Endothelial cell of umbilical vein (primary cell): ENCODE measurements around the gene KLHL18. TPM values are rescaled to one million over a fixed set of nuclear protein-coding genes. Genes with fewer than 3 reads are reported as not detected.

Source experiments
- BruUV-seq: library from RNA; stranded (reverse); fragments of 400-500 nt; replicated peaks from 2 replicates; lab custom pipeline; 2021; lab: Mats Ljungman, UMichigan
- CTCF ChIA-PET: fragments of 300-600, 350-600 bp; sonication (Branson Sonifier 250); formaldehyde crosslinking; loops from one replicate; lab custom pipeline; 2021; ENCODE audit warnings: antibody characterized with exemption, inconsistent platforms; lab: Charles Lee
- POLR2A ChIA-PET: fragments of 300-600, 350-600 bp; sonication (Branson Sonifier 250); formaldehyde crosslinking; loops from one replicate; lab custom pipeline; 2021; ENCODE audit warnings: antibody characterized with exemption, inconsistent platforms; lab: Charles Lee
- DNase-seq: peaks from one replicate; pipeline ENCODE4 v3.0.0-alpha.2; 2011; ENCODE audit warnings: low read depth, low spot score
- FAIRE-seq: peaks from 2 replicates; lab custom pipeline; 2011; peaks lifted over from hg19 to GRCh38; lab: Jason Lieb, UNC
- H2AFZ ChIP-seq: 2 replicates; pipeline ENCODE4 v1.6.0; 2012; ENCODE audit warnings: low read depth, low read length, control low read depth, inconsistent platforms
- H3K27ac ChIP-seq: 2 replicates; pipeline ENCODE4 v1.5.1; 2011; ENCODE audit warnings: low read depth, mild to moderate bottlenecking, control low read depth, low read length, moderate library complexity; ENCODE audit not compliant: insufficient read depth
- H3K27me3 ChIP-seq, 2 experiments: 2 replicates each; pipeline versions ENCODE4 v1.6.0 to v1.6.1; 2011; ENCODE audit warnings: low read length in 2 of 2, mixed read lengths in 1 of 2; ENCODE audit not compliant: control insufficient read depth in 2 of 2, insufficient read depth in 2 of 2
- H3K36me3 ChIP-seq, 2 experiments: 2 replicates in 1 of 2; 3 replicates in 1 of 2; pipeline ENCODE4 v1.5.1; 2011; ENCODE audit warnings: low read length in 2 of 2, mild to moderate bottlenecking in 1 of 2, moderate library complexity in 1 of 2; ENCODE audit not compliant: control insufficient read depth in 2 of 2, insufficient read depth in 2 of 2; ENCODE audit errors: extremely low read depth in 1 of 2
- H3K4me1 ChIP-seq: 3 replicates; pipeline ENCODE4 v1.5.1; 2011; ENCODE audit warnings: mild to moderate bottlenecking, low read length; ENCODE audit not compliant: control insufficient read depth, insufficient read depth; ENCODE audit errors: extremely low read depth
- H3K4me2 ChIP-seq: 2 replicates; pipeline ENCODE4 v1.6.1; 2011; ENCODE audit warnings: low read length, control low read depth, mixed read lengths; ENCODE audit not compliant: insufficient read depth
- H3K4me3 ChIP-seq, 3 experiments: fragments of 200-600 bp in 1 of 3; sonication (generic), shearing (Covaris generic) in 1 of 3; replicated peaks in 1 of 3; 2 replicates each; pipeline ENCODE4 v1.5.1; 2011 to 2016; ENCODE audit warnings: control low read depth in 3 of 3, low read length in 3 of 3, mild to moderate bottlenecking in 2 of 3, inconsistent platforms in 1 of 3, low read depth in 1 of 3, moderate library complexity in 1 of 3; ENCODE audit not compliant: insufficient read depth in 1 of 3
- H3K79me2 ChIP-seq: 2 replicates; pipeline ENCODE4 v1.6.0; 2012; ENCODE audit warnings: low read length, inconsistent platforms; ENCODE audit not compliant: control insufficient read depth, insufficient read depth
- H3K9ac ChIP-seq: replicated peaks from 2 replicates; pipeline ENCODE3; 2011; ENCODE audit warnings: low read length, control low read depth; ENCODE audit not compliant: insufficient read depth; ENCODE audit errors: extremely low read depth
- H3K9me1 ChIP-seq: replicated peaks from 3 replicates; pipeline ENCODE4 v1.6.0; 2011; ENCODE audit warnings: mild to moderate bottlenecking, low read length; ENCODE audit not compliant: control insufficient read depth, insufficient read depth; ENCODE audit errors: extremely low read depth
- H3K9me3 ChIP-seq: replicated peaks from 2 replicates; pipeline ENCODE4 v1.5.1; 2012; ENCODE audit warnings: low read length, inconsistent platforms; ENCODE audit not compliant: control insufficient read depth, insufficient read depth
- H4K20me1 ChIP-seq: replicated peaks from 2 replicates; pipeline ENCODE3; 2011; ENCODE audit warnings: mild to moderate bottlenecking, low read length; ENCODE audit not compliant: control insufficient read depth, insufficient read depth; ENCODE audit errors: extremely low read depth
- EZH2 ChIP-seq: IDR thresholded peaks from 2 replicates; pipeline ENCODE4 v1.6.1; 2012; ENCODE audit warnings: borderline replicate concordance, low read depth, mild to moderate bottlenecking, moderate library complexity, low read length, inconsistent platforms; ENCODE audit not compliant: severe bottlenecking
- FOS ChIP-seq: IDR thresholded peaks from 2 replicates; pipeline ENCODE4 v1.6.1; 2011; ENCODE audit warnings: mild to moderate bottlenecking, low read length, moderate library complexity, borderline replicate concordance; ENCODE audit not compliant: insufficient read depth
- GATA2 ChIP-seq: IDR thresholded peaks from 2 replicates; pipeline ENCODE4 v1.7.0; 2011; ENCODE audit warnings: low read depth, mild to moderate bottlenecking, moderate library complexity, mixed read lengths, low read length; ENCODE audit not compliant: insufficient read length, insufficient read depth
- JUN ChIP-seq: IDR thresholded peaks from 2 replicates; pipeline ENCODE4 v1.6.1; 2011; ENCODE audit warnings: borderline replicate concordance, low read depth; ENCODE audit not compliant: insufficient read length, insufficient read depth
- MYC ChIP-seq: IDR thresholded peaks from one replicate; pipeline ENCODE4 v1.6.1; 2011; ENCODE audit warnings: mild to moderate bottlenecking, low read depth, low read length
- POLR2A ChIP-seq: IDR thresholded peaks from 2 replicates; pipeline ENCODE4 v1.6.1; 2012; ENCODE audit warnings: low read depth, mild to moderate bottlenecking, control low read depth, low read length
- POLR2AphosphoS5 ChIP-seq: IDR thresholded peaks from 2 replicates; pipeline ENCODE4 v1.6.1; 2012; ENCODE audit warnings: low read depth, mild to moderate bottlenecking, control low read depth, low read length, moderate library complexity; ENCODE audit not compliant: insufficient read depth
- dilution Hi-C: fragments of 300-500 bp; cut with MboI; formaldehyde crosslinking; loops from one replicate; pipeline ENCODE4 v1.15.0; 2019; ENCODE audit warnings: low sequenced_read_pairs; ENCODE audit not compliant: extremely low pct_ligation_motif_present
- intact Hi-C: fragments of 100-400 bp; cut with micrococcal nuclease; formaldehyde crosslinking; loops from one replicate; pipeline ENCODE4 v1.10.0; 2022
- polyA plus RNA-seq, 4 experiments: library from polyadenylated mRNA; depleted of rRNA in 3 of 4; stranded (reverse) in 3 of 4; unstranded in 1 of 4; fragments of >200 nt; gene quantifications; 2 replicates each; pipeline versions ENCODE4 v1.2.1 to v1.2.3, GENCODE V29; 2011 to 2012; ENCODE audit warnings: missing spikeins in 1 of 4
- total RNA-seq: library from RNA; stranded (reverse); gene quantifications from 2 replicates; pipeline ENCODE4 v1.2.3, GENCODE V29; 2021
- TF ChIP-seq, protein P1 (sequence below): IDR thresholded peaks from 2 replicates; pipeline ENCODE4 v1.6.1; 2011; ENCODE audit not compliant: insufficient read depth, insufficient read length
- TF ChIP-seq, protein P2 (sequence below), 2 donors: IDR thresholded peaks; 1 replicate in 1 of 2; 2 replicates in 1 of 2; pipeline ENCODE4 v1.5.1; 2011; ENCODE audit warnings: low read length in 2 of 2, mild to moderate bottlenecking in 2 of 2, moderate library complexity in 2 of 2, control low read depth in 1 of 2, inconsistent platforms in 1 of 2, low read depth in 1 of 2; ENCODE audit not compliant: insufficient read depth in 1 of 2; ENCODE audit errors: extremely low read depth in 1 of 2

Gene KLHL18
- total and polyA plus RNA-seq, 2 donors (not counting 3 experiments of a cell fraction or from before 2014, with no cell fraction given) = 43.4 to 58.1 TPM

DNA sequence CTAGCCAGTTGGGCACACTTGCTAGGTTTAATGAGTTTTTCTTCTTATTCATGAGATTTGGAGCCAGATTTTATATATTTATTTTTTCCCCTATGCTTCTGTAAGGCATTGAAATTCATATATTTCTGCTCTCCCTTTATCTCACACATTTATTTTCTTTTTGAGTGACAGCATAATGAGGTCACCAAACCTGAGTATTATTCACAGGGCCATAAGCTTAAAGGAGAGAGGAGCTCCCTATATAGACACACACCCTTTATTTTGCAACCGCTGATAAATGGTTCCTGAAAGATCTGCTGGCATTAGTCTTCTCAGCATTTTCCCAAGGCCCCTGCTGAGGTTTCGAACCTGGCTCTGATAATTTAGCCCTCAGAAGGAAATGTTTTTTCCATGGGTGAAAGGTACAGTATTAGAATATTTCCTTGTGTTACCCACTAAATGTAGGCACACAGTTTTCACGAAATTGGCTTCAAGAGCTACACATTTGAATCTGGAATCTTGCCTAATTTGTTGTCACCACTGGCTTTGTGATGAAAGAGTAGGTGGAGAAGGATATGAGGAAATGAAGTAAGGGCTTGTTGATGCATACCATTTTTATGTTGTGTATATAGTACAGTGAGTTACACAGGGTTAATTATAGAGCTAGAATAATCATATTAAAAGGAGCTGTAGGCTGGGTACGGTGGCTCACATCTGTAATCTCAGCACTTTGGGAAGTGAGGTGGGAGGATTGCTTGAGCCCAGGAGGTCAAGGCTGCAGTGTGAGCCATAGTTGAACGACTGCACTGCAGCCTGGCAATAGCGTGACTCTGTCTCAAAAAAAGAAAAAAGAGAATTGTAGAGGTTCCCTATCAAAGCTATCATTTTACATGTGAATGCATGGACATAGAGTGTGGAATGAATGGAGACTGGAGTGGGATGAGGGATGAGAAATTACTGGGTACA lies 6.5 kb downstream of the KLHL18 start:
- Histone ChIP-seq H3K4me3 (no peak overlapping the region), H3K27ac (no peak overlapping the region), H3K4me2 (no peak overlapping the region), H3K36me3 (peaks cover under 1 to 2% of the 10 kb centered on the region in 2 experiments), H3K79me2 (peaks cover 65% of the 10 kb centered on the region), H4K20me1 (no peaks in the 10 kb centered on the region), H3K9me3 (no peaks in the 10 kb centered on the region), H3K9ac (no peak overlapping the region), H2AFZ (no peak overlapping the region), H3K27me3 (no peaks in the 10 kb centered on the region), H3K9me1 (no peaks in the 10 kb centered on the region), H3K4me1 (no peaks in the 10 kb centered on the region)
- FAIRE-seq (no peak), DNase-seq (no peak)
- no TSS peak for BruUV-seq
- POLR2A ChIA-PET = no interaction called here
- dilution Hi-C loops = no loop called here
- CTCF ChIA-PET = interaction anchor here (0.9 to 1.0 kb wide), 4 partner anchors 14 to 39 kb away, joined by 3 to 6 read pairs (median 5); no protein-coding TSS in a partner anchor
- intact Hi-C loops = no loop called here
- TF ChIP-seq POLR2AphosphoS5 (no peak), MYC (no peak), FOS (no peak), GATA2 (no peak), JUN (no peak), POLR2A (no peak), EZH2 (no peak)
- TF ChIP-seq, protein P1, sequence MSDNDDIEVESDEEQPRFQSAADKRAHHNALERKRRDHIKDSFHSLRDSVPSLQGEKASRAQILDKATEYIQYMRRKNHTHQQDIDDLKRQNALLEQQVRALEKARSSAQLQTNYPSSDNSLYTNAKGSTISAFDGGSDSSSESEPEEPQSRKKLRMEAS = no peak
- TF ChIP-seq, protein P2, sequence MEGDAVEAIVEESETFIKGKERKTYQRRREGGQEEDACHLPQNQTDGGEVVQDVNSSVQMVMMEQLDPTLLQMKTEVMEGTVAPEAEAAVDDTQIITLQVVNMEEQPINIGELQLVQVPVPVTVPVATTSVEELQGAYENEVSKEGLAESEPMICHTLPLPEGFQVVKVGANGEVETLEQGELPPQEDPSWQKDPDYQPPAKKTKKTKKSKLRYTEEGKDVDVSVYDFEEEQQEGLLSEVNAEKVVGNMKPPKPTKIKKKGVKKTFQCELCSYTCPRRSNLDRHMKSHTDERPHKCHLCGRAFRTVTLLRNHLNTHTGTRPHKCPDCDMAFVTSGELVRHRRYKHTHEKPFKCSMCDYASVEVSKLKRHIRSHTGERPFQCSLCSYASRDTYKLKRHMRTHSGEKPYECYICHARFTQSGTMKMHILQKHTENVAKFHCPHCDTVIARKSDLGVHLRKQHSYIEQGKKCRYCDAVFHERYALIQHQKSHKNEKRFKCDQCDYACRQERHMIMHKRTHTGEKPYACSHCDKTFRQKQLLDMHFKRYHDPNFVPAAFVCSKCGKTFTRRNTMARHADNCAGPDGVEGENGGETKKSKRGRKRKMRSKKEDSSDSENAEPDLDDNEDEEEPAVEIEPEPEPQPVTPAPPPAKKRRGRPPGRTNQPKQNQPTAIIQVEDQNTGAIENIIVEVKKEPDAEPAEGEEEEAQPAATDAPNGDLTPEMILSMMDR (IDR thresholded peaks at IDR 0.05; ENCODE audit: extremely low read depth in 1 of 2, insufficient read depth in 1 of 2, low read depth in 1 of 2, low read length in 2 of 2) = no peak
